Measurements from ENCODE around the gene BIK.

- TF ChIP-seq CTCF (IDR thresholded peaks at IDR 0.05) = no peak
- no peak for TF ChIP-seq POLR2A (IDR thresholded peaks at IDR 0.05)
- no peak for TF ChIP-seq POLR2AphosphoS5 (IDR thresholded peaks at IDR 0.05; ENCODE audit: insufficient read depth in 1 of 2, low read depth in 1 of 2)
These were observed 52.0 kb downstream of the BIK start for GRCh38 chr22:43162412-43163150.

Data from vagina (tissue), 2 donors.